GM12865 (cell line): ENCODE measurements around the gene ARFGEF2.
"Not testable (repeated sequence)": the region's sequence is repeated elsewhere in the genome, so short reads cannot be mapped to it uniquely, and the experiment has no call there.

Source experiments
- DNase-seq: peaks from one replicate; pipeline ENCODE4 v3.0.0; 2010; ENCODE audit warnings: low read depth
- H3K4me3 ChIP-seq: 2 replicates; pipeline ENCODE4 v1.5.1; 2011; ENCODE audit warnings: mild to moderate bottlenecking, low read depth, low read length, control low read depth
- TF ChIP-seq, protein P1 (sequence below): IDR thresholded peaks from 2 replicates; pipeline ENCODE4 v1.5.1; 2011; ENCODE audit warnings: low read length, control low read depth, low read depth, inconsistent platforms; ENCODE audit not compliant: insufficient read depth; ENCODE audit errors: missing control alignments

ARFGEF2 gene

DNA sequence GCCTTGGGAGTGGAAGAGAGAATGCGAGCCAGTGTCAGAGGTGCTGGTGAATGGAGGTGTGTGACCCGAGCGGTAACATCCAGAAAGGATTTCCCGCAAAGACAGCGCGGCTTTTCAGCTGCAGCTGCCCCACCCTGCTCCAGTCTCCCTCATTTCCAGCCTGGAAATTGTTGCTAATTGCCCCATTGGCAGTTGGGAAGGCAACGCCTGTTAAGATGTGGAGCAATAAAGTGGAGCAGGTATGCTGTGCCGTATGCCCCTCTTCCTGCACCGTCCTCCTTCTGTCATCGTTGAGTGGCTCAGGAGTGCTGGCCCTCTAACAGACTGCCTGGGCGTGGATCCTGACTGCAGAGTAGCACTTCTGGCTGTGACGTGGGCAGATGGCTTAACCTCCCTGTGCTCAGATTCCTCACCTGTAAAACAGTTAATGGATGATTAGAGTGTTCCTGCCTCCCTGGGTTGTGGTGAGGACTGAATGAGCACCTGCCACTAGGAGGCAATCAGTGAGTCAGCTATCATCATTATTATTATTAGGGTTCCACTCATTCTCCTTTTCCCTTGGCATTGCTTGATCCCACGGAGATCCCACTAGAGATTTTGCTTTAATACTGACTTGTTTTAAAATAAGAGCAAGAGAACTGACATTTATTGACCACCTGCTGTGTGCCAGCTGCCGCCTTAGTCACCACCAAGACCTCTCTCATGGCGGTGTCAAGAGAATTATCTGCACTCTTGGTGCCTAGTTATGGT is 11.7 kb downstream of the ARFGEF2 start:
- TF ChIP-seq, protein P1, sequence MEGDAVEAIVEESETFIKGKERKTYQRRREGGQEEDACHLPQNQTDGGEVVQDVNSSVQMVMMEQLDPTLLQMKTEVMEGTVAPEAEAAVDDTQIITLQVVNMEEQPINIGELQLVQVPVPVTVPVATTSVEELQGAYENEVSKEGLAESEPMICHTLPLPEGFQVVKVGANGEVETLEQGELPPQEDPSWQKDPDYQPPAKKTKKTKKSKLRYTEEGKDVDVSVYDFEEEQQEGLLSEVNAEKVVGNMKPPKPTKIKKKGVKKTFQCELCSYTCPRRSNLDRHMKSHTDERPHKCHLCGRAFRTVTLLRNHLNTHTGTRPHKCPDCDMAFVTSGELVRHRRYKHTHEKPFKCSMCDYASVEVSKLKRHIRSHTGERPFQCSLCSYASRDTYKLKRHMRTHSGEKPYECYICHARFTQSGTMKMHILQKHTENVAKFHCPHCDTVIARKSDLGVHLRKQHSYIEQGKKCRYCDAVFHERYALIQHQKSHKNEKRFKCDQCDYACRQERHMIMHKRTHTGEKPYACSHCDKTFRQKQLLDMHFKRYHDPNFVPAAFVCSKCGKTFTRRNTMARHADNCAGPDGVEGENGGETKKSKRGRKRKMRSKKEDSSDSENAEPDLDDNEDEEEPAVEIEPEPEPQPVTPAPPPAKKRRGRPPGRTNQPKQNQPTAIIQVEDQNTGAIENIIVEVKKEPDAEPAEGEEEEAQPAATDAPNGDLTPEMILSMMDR, result no peak
- no peak for DNase-seq
- H3K4me3 ChIP-seq, result no peak overlapping the region

DNA sequence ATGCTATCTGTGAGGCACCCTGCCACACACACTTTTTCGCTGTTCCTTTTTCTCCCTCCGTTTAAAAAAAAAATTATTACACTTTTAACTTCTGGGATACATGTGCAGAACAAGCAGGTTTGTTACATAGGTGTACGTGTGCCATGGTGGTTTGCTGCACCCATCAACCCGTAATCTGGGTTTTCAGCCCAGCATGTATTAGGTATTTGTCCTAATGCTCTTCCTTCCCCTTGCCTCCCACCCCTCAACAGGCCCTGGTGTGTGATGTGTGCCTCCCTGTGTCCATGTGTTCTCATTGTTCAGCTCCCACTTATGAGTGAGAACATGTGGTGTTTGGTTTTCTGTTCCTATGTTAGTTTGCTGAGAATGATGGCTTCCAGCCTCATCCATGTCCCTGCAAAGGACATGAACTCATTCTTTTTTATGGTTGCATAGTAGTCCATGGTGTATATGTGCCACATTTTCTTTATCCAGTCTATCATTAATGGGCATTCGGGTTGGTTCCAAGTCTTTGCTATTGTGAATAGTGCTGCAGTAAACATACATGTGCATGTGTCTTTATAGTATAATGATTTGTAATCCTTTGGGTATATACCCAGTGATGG is 12.9 kb downstream of the ARFGEF2 start:
- H3K4me3 ChIP-seq, DNase-seq: not testable (repeated sequence)

DNA sequence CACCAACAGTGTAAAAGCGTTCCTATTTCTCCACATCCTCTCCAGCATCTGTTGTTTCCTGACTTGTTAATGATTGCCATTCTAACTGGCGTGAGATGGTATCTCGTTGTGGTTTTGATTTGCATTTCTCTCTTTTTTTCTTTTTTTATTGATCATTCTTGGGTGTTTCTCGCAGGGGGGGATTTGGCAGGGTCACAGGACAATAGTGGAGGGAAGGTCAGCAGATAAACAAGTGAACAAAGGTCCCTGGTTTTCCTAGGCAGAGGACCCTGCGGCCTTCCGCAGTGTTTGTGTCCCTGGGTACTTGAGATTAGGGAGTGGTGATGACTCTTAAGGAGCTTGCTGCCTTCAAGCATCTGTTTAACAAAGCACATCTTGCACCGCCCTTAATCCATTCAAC is 13.5 kb downstream of the ARFGEF2 start:
- H3K4me3 ChIP-seq, DNase-seq: not testable (repeated sequence)

DNA sequence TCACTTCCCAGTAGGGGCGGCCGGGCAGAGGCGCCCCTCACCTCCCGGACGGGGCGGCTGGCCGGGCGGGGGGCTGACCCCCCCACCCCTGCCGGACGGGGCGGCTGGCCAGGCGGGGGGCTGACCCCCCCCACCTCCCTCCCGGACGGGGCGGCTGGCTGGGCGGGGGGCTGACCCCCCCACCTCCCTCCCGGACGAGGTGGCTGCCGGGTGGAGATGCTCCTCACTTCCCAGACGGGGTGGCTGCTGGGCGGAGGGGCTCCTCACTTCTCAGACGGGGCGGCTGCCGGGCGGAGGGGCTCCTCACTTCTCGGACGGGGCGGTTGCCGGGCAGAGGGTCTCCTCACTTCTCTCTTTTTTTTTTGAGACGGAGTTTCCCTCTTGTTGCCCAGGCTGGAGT is 14.7 kb downstream of the ARFGEF2 start:
- not testable (repeated sequence) for DNase-seq, H3K4me3 ChIP-seq

DNA sequence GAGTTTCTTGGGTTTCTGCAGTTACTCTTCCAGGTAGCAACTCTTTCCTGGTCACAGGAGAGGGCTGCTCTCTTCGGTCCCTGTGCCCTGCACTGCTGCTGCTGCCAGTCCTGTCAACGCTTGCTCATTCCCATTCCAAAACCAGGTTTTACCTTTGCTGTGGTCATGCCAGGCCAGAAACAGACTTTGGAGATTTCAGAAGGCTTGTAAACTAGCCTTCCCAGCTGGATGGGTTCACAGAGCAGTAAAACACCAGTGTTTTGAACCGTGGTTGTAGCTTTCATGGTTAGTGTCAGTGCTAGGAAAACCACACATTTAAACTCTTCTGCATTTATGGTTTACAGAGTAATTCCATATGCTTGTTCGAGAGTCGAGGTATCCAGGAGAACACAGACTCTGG is 16.2 kb downstream of the ARFGEF2 start:
- TF ChIP-seq, protein P1, result no peak
- H3K4me3 ChIP-seq, result no peak overlapping the region
- no peak for DNase-seq

DNA sequence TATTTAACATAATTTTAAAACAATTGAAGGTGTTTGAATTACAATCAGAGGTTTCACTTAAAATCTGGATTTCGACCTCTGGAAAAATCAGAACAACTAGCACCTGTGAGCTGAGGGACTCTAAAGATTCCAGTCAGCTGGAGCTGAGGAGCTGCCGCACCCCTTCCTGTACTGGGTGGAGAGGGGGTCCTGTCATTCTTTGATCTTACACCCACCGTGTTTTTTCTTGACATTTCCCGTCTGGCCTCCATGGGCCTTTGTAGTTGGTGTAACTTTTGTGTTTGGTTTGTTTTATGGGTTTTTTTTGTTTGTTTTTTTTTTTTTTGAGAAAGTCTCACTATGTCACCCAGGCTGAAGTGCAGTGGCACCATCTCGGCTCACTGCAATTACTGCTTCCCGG is 17.2 kb downstream of the ARFGEF2 start:
- no peak for DNase-seq

DNA sequence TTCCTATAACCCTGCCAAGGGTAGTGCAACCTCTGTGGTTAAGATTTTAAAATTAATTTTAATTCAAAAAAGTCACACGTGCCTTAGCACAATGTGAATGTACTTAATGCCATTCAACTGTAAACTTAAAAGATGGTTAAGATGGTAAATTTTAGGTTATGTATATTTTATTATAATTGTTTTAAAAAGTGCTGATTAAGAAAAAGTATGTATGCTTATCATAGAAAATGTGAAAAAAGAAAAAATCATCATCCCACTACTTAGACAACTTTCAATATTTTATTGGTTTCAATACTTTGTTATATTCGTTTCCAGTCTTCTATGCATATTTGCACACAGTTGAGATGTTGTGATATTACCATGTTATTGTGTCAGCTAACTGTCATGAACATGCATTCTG is 18.7 kb downstream of the ARFGEF2 start:
- TF ChIP-seq, protein P1, result no peak
- H3K4me3 ChIP-seq, result no peak overlapping the region
- DNase-seq, result no peak

More for the DNA sequence above, 17.2 kb downstream of the ARFGEF2 start:
- TF ChIP-seq, protein P1, result no peak
- no peak overlapping the region for H3K4me3 ChIP-seq

DNA sequence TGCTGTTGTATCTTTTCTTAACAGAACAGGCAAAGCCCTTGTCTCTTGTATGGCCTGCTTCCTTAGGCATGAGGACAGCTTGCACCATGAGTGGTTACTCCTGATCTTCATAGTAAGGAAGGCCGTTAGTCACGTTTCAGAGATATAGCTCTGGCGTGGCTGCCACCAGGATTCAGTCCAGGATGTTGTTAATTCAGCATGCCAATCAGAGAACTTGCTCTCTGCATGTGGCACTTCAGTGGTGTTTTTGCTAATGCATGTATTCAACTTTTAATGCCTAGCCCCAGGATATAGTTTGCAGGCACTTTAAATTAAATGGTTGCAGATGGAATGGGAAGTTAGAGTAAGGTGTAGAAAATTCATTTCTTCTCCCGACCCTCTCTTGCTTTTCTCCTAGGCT is 20.0 kb downstream of the ARFGEF2 start:
- no peak overlapping the region for H3K4me3 ChIP-seq
- TF ChIP-seq, protein P1, result no peak
- DNase-seq, result no peak

DNA sequence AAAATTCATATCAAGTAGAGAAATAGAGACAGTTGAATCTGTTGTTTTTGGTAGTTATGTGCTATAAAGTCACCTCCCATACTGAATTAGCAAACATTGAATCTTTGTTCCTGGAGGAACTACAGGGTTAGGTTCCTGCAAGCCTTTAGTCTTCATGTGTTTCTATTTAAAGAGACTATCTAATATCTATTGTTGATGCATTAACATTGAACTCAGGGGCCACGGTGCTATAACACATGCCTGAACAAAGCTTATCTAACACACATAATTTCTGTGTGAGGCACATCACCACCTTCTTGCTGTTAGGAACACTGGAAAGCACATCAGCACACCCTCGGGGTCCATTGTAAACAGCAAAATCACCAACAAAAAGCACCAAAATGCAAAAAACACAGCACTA is 21.2 kb downstream of the ARFGEF2 start:
- DNase-seq, result no peak
- TF ChIP-seq, protein P1, result no peak
- no peak overlapping the region for H3K4me3 ChIP-seq
